ENCODE measurements around the gene CUTC.

The CUTC gene

DNA sequence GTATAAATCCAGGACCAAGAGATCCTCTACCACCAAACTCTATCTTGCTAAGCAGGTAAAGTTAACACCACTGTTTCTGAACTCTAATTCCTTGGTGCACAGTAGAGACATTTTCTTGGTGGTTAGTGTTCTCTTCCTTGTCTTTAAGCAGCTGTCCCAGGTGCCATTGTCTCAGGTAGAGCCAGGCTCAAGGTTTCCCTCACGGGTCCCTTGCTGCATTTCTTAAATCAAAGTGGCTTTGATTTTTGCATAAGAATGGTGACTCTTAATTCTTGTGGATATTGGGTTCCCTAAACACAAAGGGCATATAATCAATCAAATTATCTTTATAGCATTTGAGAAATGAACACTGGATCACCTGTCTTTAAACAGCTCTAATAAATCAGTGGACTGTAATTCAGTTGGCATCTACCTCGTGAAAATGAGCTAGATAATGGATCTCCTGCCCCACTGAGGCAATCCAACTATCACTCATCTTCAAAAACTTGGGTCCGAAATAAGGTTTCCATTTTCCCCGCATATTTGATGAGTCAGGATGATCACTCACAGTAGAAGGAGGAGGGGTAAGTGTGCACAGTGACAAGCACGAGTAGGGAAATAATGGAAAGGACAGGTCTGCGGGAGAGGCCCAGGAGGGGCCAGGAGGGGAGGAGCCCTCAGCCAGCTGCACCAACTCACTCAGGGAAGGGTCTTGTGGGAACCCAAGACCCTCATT, 52.9 kb downstream of the CUTC start:
- DNase-seq = no peak

DNA sequence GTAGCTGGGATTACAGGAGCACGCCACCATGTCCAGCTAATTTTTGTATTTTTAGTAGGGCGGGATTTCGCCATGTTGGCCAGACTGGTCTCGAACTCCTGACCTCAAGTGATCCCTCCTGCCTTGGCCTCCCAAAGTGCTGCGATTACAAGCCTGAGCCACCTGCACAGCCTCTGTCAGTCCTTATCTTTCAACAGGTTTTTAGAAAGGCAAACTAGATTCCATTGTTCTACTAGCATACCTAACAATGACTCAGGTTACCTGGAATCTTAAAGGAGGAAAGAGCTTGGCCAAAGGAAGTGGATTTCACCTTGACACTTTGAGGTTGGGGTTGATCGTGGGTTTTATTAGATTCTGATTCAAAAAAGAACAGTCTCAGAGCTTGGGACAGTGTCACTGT, 53.6 kb downstream of the CUTC start:
- no peak for DNase-seq

DNA sequence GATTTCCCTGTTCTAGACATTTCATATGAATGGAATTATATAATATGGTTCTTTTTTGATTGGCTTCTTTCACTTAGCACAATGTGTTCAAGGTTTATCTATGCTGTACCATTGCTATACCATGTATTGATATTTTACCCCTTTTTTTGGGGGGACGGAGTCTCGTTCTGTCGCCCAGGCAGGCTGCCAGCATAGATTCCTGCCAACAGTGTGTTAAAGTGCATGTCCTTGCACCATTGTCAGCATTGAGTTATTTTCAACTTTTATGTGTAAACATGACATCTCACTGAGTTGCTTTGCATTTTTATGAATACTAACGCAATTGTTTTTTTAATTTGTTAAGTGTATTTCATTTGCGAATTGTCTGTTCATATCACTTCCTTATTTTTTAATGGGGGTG, 55.3 kb downstream of the CUTC start:
- DNase-seq = no peak

DNA sequence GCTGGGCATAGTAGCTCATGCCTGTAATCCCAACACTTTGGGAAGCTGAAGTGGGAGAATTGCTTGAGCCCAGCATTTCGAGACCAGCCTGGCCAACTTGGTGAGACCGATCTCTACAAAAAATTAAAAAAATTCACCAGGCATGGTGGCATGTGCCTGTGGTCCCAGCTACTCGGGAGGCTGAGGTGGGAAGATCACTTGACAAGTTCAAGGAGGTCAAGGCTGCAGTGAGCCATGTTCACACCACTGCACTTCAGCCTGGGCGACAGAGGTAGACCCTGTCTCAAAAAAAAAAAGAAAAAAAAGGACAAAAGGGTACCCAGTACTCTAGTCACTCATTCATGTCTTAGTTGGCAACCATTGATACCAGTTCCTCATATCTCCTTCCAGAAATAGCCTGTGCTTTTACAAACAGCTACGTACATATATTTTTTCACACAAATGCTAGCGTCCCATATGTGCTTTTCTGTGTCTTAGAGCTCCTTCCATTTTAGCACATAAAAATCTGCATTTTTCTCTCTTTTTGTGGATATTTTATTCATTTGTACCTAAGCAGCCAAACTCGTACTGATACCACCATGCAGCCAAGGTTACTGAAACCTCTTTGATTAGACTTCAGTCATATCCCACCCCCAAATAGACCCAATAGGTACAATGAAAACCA, 55.9 kb downstream of the CUTC start:
- DNase-seq = no peak

DNA sequence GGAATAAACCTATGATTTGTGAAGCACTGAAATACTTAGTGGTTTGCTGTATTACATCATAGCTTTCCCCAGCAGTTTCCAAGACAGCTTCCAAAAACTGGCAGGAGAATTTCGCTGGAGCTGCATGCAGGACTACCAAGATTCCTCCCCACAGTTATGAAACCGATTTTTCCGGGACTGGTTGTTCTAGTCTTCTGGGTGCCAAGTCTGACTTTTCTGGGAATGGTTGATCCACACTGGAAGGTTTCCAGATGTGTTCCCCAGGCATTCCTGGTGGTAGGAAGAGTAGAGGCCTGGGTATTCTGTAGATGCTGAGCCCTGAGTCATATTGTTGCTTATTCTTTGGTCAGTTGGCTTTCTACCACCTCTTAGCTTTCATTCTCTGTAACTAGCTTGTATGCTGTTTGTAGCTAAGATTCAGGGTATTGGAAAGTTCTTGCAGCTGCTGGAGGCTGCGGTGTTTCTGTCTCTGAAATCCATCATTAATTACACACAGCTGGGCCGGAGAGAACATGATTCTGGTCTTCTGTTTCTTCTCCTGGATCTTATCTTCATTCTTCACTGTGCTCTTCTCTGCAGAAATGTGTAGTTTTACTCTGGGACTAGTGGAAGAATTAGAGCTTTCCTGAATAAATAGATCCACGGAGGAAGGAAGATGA, 56.7 kb downstream of the CUTC start:
- DNase-seq = no peak

DNA sequence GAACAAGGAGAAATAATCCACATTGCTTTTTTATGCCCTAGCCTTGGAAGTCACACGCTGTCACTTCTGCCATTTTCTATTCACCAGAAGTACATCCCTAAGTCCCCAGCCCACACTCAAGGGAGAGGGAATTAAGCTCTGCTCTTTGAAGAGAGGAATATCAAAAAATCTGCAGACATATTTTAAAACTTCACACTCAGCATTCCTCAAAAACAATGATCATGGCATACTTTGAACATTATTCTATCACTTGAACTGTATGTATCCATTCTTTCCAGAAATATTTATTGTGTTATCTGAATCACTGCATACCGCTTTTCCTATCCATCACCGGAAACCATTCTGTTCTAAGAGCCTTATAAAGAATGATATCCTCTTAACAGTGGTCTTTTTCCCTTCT, 59.8 kb downstream of the CUTC start:
- no peak for DNase-seq

DNA sequence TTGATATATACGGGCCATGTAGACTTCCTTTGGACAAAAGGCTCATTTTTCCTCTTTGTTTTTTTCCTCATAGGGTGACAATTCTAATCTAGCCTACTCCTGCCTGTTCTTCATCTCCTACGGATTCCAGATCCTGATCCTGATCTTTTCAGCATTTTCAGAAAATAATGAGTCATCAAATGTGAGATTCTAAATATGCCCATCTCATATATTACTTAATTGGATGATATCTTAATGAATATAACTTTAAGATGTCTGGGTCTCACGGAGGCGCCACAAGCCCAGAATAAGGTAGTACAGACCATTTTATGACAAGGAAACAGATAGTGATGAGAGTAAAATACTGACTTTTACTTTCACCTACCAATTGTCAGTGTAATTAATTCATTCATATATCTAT, 61.8 kb downstream of the CUTC start:
- DNase-seq = no peak

DNA sequence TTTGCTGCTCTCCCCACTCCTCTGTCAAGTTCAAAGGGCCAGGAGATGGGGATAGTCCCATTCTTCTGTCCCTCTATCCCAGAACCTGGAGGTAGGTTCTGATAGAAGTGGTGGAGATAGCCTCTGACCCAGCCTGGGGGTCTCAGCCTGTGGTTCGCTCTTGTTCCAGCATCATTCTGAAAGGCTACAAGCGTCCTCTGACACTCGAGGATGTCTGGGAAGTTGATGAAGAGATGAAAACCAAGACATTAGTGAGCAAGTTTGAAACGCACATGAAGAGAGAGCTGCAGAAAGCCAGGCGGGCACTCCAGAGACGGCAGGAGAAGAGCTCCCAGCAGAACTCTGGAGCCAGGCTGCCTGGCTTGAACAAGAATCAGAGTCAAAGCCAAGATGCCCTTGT, 64.9 kb downstream of the CUTC start:
- DNase-seq = no peak

DNA sequence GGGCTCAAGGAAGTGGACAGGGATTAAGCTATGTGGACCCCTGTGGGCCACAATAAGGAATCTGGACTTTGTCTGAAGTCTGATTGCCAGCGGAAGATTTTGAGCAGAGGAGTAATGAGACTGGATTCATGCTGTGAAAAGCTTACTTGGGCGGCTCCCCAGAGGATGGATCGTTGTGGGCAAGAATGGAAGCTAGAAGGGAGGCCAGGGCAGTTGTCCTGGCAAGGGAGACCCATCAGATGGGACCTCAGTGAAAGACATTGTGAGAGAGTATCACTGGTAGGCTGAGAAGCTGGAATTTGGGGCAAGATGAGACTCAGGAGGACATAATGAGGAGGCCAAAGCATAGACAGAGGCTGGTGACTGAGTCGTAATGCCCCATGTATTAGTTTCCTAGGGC, 66.0 kb downstream of the CUTC start:
- DNase-seq = no peak

DNA sequence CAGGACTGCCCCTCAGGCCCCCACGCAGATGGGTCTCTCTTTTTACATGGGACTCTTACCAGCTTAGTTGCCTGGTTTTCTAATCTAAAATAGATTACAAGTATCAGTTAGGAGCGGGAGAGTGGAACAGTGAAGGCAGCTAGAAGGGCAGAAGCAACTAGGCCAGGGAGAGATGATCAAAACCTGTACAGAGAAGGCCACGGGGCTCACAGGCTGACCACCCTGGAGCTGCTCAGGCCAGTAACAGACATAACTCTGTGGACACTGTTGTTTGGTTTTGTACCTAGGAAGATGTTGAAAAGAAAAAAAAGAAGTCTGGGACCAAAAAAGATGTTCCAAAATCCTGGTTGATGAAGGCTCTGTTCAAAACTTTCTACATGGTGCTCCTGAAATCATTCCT, 66.9 kb downstream of the CUTC start:
- no peak for DNase-seq

DNA sequence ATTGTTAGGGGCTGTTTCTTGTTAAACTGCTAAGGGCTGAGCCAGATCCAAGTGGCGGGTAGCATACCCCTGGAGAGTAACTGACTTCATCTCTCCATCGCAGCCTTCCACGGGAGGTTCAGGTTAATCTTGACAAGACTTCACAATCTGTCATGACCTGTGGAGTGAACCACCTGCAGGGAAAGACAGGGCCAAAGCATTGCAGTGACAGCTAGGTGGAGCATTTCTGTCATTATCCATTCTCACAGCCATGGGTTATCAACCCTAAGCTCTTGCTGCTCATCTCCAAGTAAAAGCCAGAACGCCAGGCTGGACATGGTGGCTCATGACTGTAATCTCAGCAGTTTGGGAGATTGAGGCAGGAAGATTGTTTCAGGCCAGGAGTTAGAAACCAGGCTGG, 67.6 kb downstream of the CUTC start:
- DNase-seq = no peak

DNA sequence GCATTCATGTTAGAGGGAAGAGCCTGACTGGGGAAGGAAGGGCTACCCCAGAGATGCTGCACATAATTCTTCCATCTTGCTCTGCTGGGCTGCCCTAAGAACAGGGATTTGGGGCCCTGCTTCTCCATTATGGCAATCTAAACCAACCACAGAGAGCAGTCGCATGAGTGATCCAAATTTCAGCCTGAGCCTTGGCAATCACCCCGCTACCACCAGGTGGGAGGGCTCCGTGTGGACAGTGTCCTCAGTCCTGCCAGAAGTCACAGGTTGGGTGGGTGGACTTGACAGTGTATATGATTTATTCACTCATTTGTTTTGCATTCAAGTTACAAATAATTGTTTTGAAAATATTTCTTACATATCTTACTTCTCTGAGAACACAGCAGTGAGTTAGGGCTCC, 72.4 kb downstream of the CUTC start:
- DNase-seq = no peak

DNA sequence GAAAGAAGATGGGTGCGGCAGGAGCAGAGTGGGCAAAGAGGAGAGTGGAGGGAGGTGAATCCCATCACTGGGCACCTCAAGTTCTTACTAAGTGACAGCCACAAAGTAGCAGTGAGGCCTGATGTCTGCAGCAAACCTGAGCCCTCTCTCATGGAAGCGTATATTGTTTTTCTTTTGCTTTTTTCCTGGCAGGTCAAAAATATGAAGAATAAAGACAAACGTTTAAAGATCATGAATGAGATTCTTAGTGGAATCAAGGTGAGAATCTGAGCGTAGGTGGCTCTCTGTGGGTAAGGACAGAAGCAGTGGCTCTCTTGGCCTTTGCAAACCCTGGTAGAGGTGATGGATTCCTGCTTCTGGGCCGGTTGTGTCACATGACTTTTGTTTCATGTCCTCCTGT, 73.2 kb downstream of the CUTC start:
- DNase-seq = no peak

Measured in SHP77 treated with DMSO at 0.1 percent for 48 hours (cell line).